ENCODE data around the gene HPX. TPM values are rescaled to one million over a fixed set of nuclear protein-coding genes. Genes with fewer than 3 reads are reported as not detected.

Gene HPX
- total RNA-seq, 1 experiment from 2014 or later: not detected

Other genes with a start within 250 kb of the HPX start
- not detected in 2 replicates for gene OR52W1, start 241.8 kb downstream of the HPX start, total RNA-seq (2014; rRNA removed; shearing (Covaris generic))
- not detected in 2 replicates for gene C11orf42, start 235.4 kb downstream of the HPX start, total RNA-seq (2014; rRNA removed; shearing (Covaris generic))
- gene FHIP1B, start 206.4 kb downstream of the HPX start, total RNA-seq (2014; rRNA removed; shearing (Covaris generic)): 16.2 and 17.2 TPM in 2 replicates
- gene CNGA4, start 201.9 kb downstream of the HPX start, total RNA-seq (2014; rRNA removed; shearing (Covaris generic)): not detected in 2 replicates
- gene CCKBR, start 181.1 kb downstream of the HPX start, total RNA-seq (2014; rRNA removed; shearing (Covaris generic)): 0.24 TPM in 1 of 2 replicates, not detected in the other
- not detected in 2 replicates for gene CAVIN3, start 120.5 kb downstream of the HPX start, total RNA-seq (2014; rRNA removed; shearing (Covaris generic))
- gene SMPD1, start 50.5 kb downstream of the HPX start, total RNA-seq (2014; rRNA removed; shearing (Covaris generic)): 12.0 and 13.0 TPM in 2 replicates
- 19.6 and 20.2 TPM in 2 replicates for gene APBB1, start 21.9 kb downstream of the HPX start, total RNA-seq (2014; rRNA removed; shearing (Covaris generic))
- gene TRIM3, start 33.0 kb upstream of the HPX start, total RNA-seq (2014; rRNA removed; shearing (Covaris generic)): 10.0 and 15.6 TPM in 2 replicates
- 39.5 and 40.1 TPM in 2 replicates for gene ARFIP2, start 40.3 kb upstream of the HPX start, total RNA-seq (2014; rRNA removed; shearing (Covaris generic))
- 40.9 and 41.1 TPM in 2 replicates for gene TIMM10B, start 40.5 kb upstream of the HPX start, total RNA-seq (2014; rRNA removed; shearing (Covaris generic))
- gene DNHD1, start 56.3 kb upstream of the HPX start, total RNA-seq (2014; rRNA removed; shearing (Covaris generic)): 3.5 and 4.7 TPM in 2 replicates
- gene RRP8, start 162.6 kb upstream of the HPX start, total RNA-seq (2014; rRNA removed; shearing (Covaris generic)): 15.8 and 15.9 TPM in 2 replicates
- 73.7 and 81.4 TPM in 2 replicates for gene ILK, start 162.8 kb upstream of the HPX start, total RNA-seq (2014; rRNA removed; shearing (Covaris generic))
- 68.1 and 82.0 TPM in 2 replicates for gene TAF10, start 171.2 kb upstream of the HPX start, total RNA-seq (2014; rRNA removed; shearing (Covaris generic))
- 8.1 and 8.7 TPM in 2 replicates for gene TPP1, start 178.4 kb upstream of the HPX start, total RNA-seq (2014; rRNA removed; shearing (Covaris generic))
- 9.5 and 9.6 TPM in 2 replicates for gene DCHS1, start 214.8 kb upstream of the HPX start, total RNA-seq (2014; rRNA removed; shearing (Covaris generic))
- gene MRPL17, start 242.4 kb upstream of the HPX start, total RNA-seq (2014; rRNA removed; shearing (Covaris generic)): 44.2 and 45.5 TPM in 2 replicates